SK-N-SH treated with all-trans-retinoic acid at 6 μM for 48 hours (cell line): ENCODE results near the gene UPK3A.

Source experiments
- ATAC-seq: fragments of 200-7000 bp; cut with Tn5 transposase; 3 replicates; pipeline ENCODE4 v1.9.1; 2020; ENCODE audit warnings: mild to moderate bottlenecking, moderate library complexity
- ARNTL ChIP-seq: fragments of 450-650 bp; formaldehyde crosslinking; IDR thresholded peaks from 2 replicates; pipeline ENCODE4 v1.5.0; 2020; ENCODE audit warnings: low read depth, mild to moderate bottlenecking, moderate library complexity, borderline replicate concordance
- BACH2 ChIP-seq: fragments of 250-450 bp; sonication (Bioruptor Pico); IDR thresholded peaks from 2 replicates; pipeline ENCODE4 v1.9.0; 2021; ENCODE audit warnings: mild to moderate bottlenecking, borderline replicate concordance
- CREB5 ChIP-seq: fragments of 250-450 bp; sonication (Bioruptor Pico); IDR thresholded peaks from 2 replicates; pipeline ENCODE4 v1.5.1; 2020; ENCODE audit warnings: low read depth, mild to moderate bottlenecking, moderate library complexity
- CSDC2 ChIP-seq: fragments of 250-450 bp; sonication (Bioruptor Pico); IDR thresholded peaks from 2 replicates; pipeline ENCODE4 v1.5.0; 2020; ENCODE audit warnings: mild to moderate bottlenecking, moderate library complexity
- CSRNP3 ChIP-seq: fragments of 250-450 bp; sonication (Bioruptor Pico); IDR thresholded peaks from 2 replicates; pipeline ENCODE4 v1.5.1; 2021; ENCODE audit warnings: mild to moderate bottlenecking, moderate library complexity
- ESRRG ChIP-seq: fragments of 250-450 bp; sonication (Bioruptor Pico); IDR thresholded peaks from 2 replicates; pipeline ENCODE4 v1.6.1; 2021; ENCODE audit warnings: mild to moderate bottlenecking
- GLIS3 ChIP-seq: fragments of 250-450 bp; sonication (Bioruptor Pico); IDR thresholded peaks from 2 replicates; pipeline ENCODE4 v1.5.0; 2020; ENCODE audit warnings: mild to moderate bottlenecking, moderate library complexity
- ISL1 ChIP-seq: fragments of 250-450 bp; sonication (Bioruptor Pico); IDR thresholded peaks from 2 replicates; pipeline ENCODE4 v2.1.2; 2022; ENCODE audit warnings: mild to moderate bottlenecking, moderate library complexity
- OSR1 ChIP-seq: fragments of 250-450 bp; sonication (Bioruptor Pico); IDR thresholded peaks from 2 replicates; pipeline ENCODE4 v1.8.0; 2022; ENCODE audit warnings: moderate library complexity, mild to moderate bottlenecking, inconsistent platforms
- PATZ1 ChIP-seq: fragments of 250-450 bp; sonication (Bioruptor Pico); IDR thresholded peaks from 2 replicates; pipeline ENCODE4 v1.8.0; 2020; ENCODE audit warnings: mild to moderate bottlenecking, moderate library complexity, borderline replicate concordance
- PPARA ChIP-seq: fragments of 250-450 bp; sonication (Bioruptor Pico); IDR thresholded peaks from 2 replicates; pipeline ENCODE4 v1.5.0; 2020; ENCODE audit warnings: mild to moderate bottlenecking, borderline replicate concordance
- RARB ChIP-seq: fragments of 250-450 bp; sonication (Bioruptor Pico); IDR thresholded peaks from 2 replicates; pipeline ENCODE4 v1.8.0; 2021; ENCODE audit warnings: mild to moderate bottlenecking, moderate library complexity
- SNAI2 ChIP-seq: fragments of 250-450 bp; sonication (Bioruptor Pico); IDR thresholded peaks from 2 replicates; pipeline ENCODE4 v1.5.0; 2020; ENCODE audit warnings: mild to moderate bottlenecking, moderate library complexity
- TCF4 ChIP-seq: fragments of 250-450 bp; sonication (Bioruptor Pico); IDR thresholded peaks from 2 replicates; pipeline ENCODE4 v1.8.0; 2021; ENCODE audit warnings: mild to moderate bottlenecking, moderate library complexity, borderline replicate concordance
- TOX ChIP-seq: fragments of 250-450 bp; sonication (Bioruptor Pico); IDR thresholded peaks from 2 replicates; pipeline ENCODE4 v1.8.0; 2021; ENCODE audit warnings: mild to moderate bottlenecking, moderate library complexity, borderline replicate concordance
- TSHZ2 ChIP-seq: fragments of 250-450 bp; sonication (Bioruptor Pico); IDR thresholded peaks from 2 replicates; pipeline ENCODE4 v1.5.0; 2020; ENCODE audit warnings: mild to moderate bottlenecking, moderate library complexity
- ZC3H10 ChIP-seq: fragments of 250-450 bp; sonication (Bioruptor Pico); IDR thresholded peaks from 2 replicates; pipeline ENCODE4 v1.5.1; 2021; ENCODE audit warnings: mild to moderate bottlenecking, moderate library complexity
- ZFP3 ChIP-seq: fragments of 250-450 bp; sonication (Bioruptor Pico); IDR thresholded peaks from 2 replicates; pipeline ENCODE4 v1.5.0; 2020; ENCODE audit warnings: mild to moderate bottlenecking, moderate library complexity
- ZFP30 ChIP-seq: fragments of 450-650 bp; formaldehyde crosslinking; IDR thresholded peaks from 2 replicates; pipeline ENCODE4 v1.5.0; 2022; ENCODE audit warnings: mild to moderate bottlenecking, moderate library complexity
- ZNF565 ChIP-seq: fragments of 450-650 bp; formaldehyde crosslinking; conservative IDR thresholded peaks from 2 replicates; pipeline ENCODE4 v1.5.0; 2020; ENCODE audit warnings: low read depth, mild to moderate bottlenecking, moderate library complexity
- ZNF70 ChIP-seq: fragments of 450-650 bp; formaldehyde crosslinking; IDR thresholded peaks from 2 replicates; pipeline ENCODE4 v1.5.0; 2020; ENCODE audit warnings: mild to moderate bottlenecking, moderate library complexity
- ZNF8 ChIP-seq: fragments of 450-650 bp; formaldehyde crosslinking; IDR thresholded peaks from 2 replicates; pipeline ENCODE4 v1.5.0; 2020; ENCODE audit warnings: mild to moderate bottlenecking, moderate library complexity

The UPK3A gene

GRCh38 chr22:45238076-45238956 is 46.4 kb upstream of the UPK3A start:
- TF ChIP-seq PPARA (CRISPR knock-in tag): no peak
- no peak for TF ChIP-seq ZFP3
- no peak for TF ChIP-seq ZC3H10
- TF ChIP-seq ESRRG (CRISPR knock-in tag): no peak
- no peak for TF ChIP-seq BACH2 (CRISPR knock-in tag)
- no peak for TF ChIP-seq SNAI2 (CRISPR knock-in tag)
- no peak for TF ChIP-seq GLIS3
- TF ChIP-seq TOX: no peak
- TF ChIP-seq PATZ1: no peak
- no peak for TF ChIP-seq ZNF565 (CRISPR knock-in tag)
- no peak for TF ChIP-seq ARNTL
- TF ChIP-seq OSR1: no peak
- no peak for TF ChIP-seq CREB5 (CRISPR knock-in tag)
- no peak for TF ChIP-seq ZNF70
- TF ChIP-seq ISL1 (CRISPR knock-in tag): no peak
- TF ChIP-seq RARB (CRISPR knock-in tag): no peak
- no peak for TF ChIP-seq TSHZ2 (CRISPR knock-in tag)
- no peak for TF ChIP-seq ZNF8
- TF ChIP-seq TCF4 (CRISPR knock-in tag): no peak
- no peak for ATAC-seq

GRCh38 chr22:45238957-45239680 is 45.6 kb upstream of the UPK3A start:
- no peak for ATAC-seq

More at GRCh38 chr22:45238957-45239680, 45.6 kb upstream of the UPK3A start:
- TF ChIP-seq TSHZ2 (CRISPR knock-in tag): no peak
- TF ChIP-seq OSR1: no peak
- no peak for TF ChIP-seq ARNTL
- no peak for TF ChIP-seq CREB5 (CRISPR knock-in tag)
- no peak for TF ChIP-seq ZFP30 (CRISPR knock-in tag)
- TF ChIP-seq SNAI2 (CRISPR knock-in tag): no peak
- TF ChIP-seq CSDC2 (CRISPR knock-in tag): no peak
- TF ChIP-seq CSRNP3 (CRISPR knock-in tag): no peak
- no peak for TF ChIP-seq ZNF70
- TF ChIP-seq PPARA (CRISPR knock-in tag): no peak
- TF ChIP-seq ISL1 (CRISPR knock-in tag): no peak
- no peak for TF ChIP-seq ZC3H10
- TF ChIP-seq GLIS3: no peak
- no peak for TF ChIP-seq ZNF565 (CRISPR knock-in tag)
- TF ChIP-seq BACH2 (CRISPR knock-in tag): no peak
- TF ChIP-seq TOX: no peak
